WERI-Rb-1 (cell line): ENCODE results near the gene LDAH.

Experiments used
- DNase-seq: peaks from one replicate; pipeline ENCODE4 v3.0.0-alpha.2; 2020
- H3K27ac ChIP-seq: fragments of 250-450 bp; sonication (Bioruptor Pico); 2 replicates; pipeline ENCODE4 v1.5.1; 2020; ENCODE audit warnings: mild to moderate bottlenecking, moderate library complexity
- H3K27me3 ChIP-seq: fragments of 250-450 bp; sonication (Bioruptor Pico); 2 replicates; pipeline ENCODE4 v1.5.1; 2021; ENCODE audit warnings: mild to moderate bottlenecking, low read depth, moderate library complexity; ENCODE audit not compliant: insufficient read depth, severe bottlenecking
- H3K36me3 ChIP-seq: fragments of 250-450 bp; sonication (Bioruptor Pico); 2 replicates; pipeline ENCODE4 v1.5.1; 2020; ENCODE audit warnings: mild to moderate bottlenecking, moderate library complexity
- H3K4me3 ChIP-seq: 2 replicates; pipeline ENCODE4 v1.5.1; 2011; ENCODE audit warnings: low read depth, mild to moderate bottlenecking, control low read depth, low read length
- H3K9me3 ChIP-seq: fragments of 250-450 bp; sonication (Bioruptor Pico); 2 replicates; pipeline ENCODE4 v1.5.1; 2021; ENCODE audit warnings: mild to moderate bottlenecking, moderate library complexity; ENCODE audit not compliant: severe bottlenecking
- TF ChIP-seq, protein P1 (sequence below): IDR thresholded peaks from 2 replicates; pipeline ENCODE4 v1.5.1; 2011; ENCODE audit warnings: low read depth, mild to moderate bottlenecking, control low read depth, inconsistent platforms, low read length

The LDAH gene

DNA sequence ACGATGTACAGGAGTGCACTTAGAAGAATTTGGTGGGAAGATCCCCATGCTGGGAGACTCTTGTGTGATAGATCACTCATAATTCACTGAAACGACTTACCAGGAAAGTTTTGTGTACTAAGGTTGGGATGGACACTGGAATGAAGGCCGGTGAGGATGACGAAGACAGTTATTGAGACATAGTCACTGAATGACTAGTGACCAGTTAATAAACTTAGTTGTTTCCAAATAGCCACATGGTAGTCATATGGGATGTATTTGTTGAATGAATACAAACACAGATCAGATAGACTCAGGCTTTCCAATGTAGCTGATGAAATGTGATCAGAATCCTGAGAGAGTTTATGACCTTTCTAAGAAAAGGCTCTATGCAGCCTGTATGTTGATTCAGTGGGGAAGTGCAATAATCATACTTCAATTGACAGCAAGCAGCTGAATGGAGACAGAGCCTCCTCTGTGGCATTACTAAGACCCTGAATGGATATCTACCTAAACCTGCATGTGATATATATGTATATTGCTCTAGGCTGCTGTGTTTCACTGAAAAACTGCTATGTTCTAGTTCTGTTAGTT is 135.6 kb downstream of the LDAH start:
- no peak for DNase-seq
- H3K36me3 ChIP-seq, result peaks cover 5% of the 10 kb centered on the region; the same call in 1 of the 2 replicates
- TF ChIP-seq, protein P1, sequence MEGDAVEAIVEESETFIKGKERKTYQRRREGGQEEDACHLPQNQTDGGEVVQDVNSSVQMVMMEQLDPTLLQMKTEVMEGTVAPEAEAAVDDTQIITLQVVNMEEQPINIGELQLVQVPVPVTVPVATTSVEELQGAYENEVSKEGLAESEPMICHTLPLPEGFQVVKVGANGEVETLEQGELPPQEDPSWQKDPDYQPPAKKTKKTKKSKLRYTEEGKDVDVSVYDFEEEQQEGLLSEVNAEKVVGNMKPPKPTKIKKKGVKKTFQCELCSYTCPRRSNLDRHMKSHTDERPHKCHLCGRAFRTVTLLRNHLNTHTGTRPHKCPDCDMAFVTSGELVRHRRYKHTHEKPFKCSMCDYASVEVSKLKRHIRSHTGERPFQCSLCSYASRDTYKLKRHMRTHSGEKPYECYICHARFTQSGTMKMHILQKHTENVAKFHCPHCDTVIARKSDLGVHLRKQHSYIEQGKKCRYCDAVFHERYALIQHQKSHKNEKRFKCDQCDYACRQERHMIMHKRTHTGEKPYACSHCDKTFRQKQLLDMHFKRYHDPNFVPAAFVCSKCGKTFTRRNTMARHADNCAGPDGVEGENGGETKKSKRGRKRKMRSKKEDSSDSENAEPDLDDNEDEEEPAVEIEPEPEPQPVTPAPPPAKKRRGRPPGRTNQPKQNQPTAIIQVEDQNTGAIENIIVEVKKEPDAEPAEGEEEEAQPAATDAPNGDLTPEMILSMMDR, result no peak

DNA sequence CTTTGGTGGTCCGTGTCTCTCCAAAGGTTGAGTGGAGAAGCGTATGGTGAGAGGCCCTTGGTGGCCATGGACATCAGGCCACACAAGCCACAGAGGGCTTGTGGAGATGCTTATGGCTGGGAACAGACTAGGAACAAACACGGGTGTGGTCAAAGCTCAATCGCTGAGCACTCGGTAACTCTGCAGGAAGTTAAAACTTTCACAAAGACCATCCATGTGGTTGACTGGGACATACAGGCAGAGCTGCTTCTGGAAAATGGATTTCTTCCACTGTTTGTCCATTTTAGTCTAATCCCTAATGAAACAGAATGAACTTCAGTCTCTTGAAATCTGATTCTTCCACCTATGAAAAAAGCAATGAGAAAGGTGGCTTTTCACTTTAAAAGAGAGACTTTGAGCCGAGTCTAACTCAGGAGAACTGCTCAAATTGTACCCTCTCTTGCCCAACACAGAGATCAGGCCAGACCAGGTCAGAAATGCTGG is 138.3 kb downstream of the LDAH start:
- no peak for DNase-seq
- Histone ChIP-seq H3K9me3 (peaks cover 2% of the 10 kb centered on the region), H3K36me3 (peaks cover 5% of the 10 kb centered on the region; the same call in 1 of the 2 replicates), H3K27ac (no peak overlapping the region), H3K4me3 (no peak overlapping the region), H3K27me3 (no peaks in the 10 kb centered on the region)
- TF ChIP-seq, protein P1, result no peak

More for the DNA sequence above, 135.6 kb downstream of the LDAH start:
- Histone ChIP-seq H3K9me3 (peaks cover 2% of the 10 kb centered on the region), H3K27ac (no peak overlapping the region), H3K27me3 (no peaks in the 10 kb centered on the region), H3K4me3 (no peak overlapping the region)

DNA sequence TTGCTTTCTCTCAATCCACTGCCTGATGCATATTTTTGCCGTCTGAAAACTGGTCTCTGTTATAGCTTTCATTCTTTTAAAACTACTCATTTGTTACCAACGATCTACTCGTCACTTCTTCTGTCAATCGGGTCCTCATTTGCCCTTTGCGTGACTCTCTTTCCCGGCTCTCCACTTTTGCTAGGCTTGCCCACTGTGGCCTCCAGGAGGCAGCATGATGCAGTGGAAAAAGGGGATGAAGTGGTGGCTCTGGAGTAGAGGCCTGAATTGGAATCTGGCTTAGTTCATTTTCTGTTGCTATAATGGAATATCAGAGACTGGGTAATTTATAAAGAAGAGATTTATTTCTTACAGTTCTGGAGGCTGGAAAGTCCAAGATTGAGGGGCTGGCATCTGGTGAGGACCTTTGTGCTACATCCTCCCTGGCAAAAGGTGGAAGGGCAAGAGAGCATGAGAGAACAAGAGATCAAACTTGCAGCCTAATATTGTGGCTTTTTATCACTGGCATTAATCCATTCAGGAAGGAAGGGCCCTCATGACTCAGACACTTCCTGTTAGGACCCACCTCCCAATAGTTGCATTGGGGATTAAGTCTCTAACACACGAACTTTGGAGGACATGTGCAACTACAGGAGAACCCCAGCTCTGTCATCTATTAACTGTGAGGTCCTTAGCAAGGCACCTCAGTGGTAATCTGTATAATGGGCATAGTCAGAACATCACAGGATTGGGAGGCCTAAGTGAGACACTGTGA is 140.6 kb downstream of the LDAH start:
- peak; percentile 53 for DNase-seq
- Histone ChIP-seq H3K36me3 (peaks cover 5% of the 10 kb centered on the region; the same call in 1 of the 2 replicates), H3K9me3 (no peaks in the 10 kb centered on the region), H3K4me3 (no peak overlapping the region), H3K27ac (no peak overlapping the region), H3K27me3 (no peaks in the 10 kb centered on the region)
- TF ChIP-seq, protein P1, result peak; percentile 80

DNA sequence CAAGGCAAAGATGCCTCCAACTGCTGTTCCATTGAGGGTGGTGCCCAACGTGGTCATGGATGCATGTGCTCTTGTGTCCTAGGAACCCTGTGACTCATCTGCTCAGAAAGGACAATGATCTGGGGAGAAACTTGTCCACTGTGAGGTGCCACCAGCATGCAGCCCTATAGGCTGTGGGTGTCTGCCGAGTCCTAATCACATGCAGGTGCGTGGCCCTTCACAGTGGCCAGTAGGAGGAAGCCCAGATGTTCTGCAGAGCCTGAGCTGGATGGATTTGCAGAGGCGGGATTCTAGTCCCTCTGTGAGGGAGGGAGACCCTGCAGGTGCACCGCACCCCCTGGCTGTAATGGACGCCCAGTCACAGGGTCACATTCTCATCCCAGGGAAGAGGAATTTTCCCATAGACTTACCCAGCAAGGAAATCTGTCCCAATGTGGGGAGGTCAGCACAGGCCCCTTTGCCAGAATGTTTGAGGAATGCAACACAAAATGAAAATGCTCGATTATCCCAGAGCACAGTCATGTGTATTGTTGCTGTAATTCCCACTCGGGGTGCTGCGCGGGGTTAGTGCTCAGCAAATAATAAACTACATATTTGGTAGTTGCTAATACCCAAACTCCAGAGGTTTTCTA is 142.0 kb downstream of the LDAH start:
- no peak for DNase-seq
- TF ChIP-seq, protein P1, result no peak
- H3K9me3 ChIP-seq, result no peaks in the 10 kb centered on the region
- H3K36me3 ChIP-seq, result no peaks in the 10 kb centered on the region
- H3K27me3 ChIP-seq, result no peaks in the 10 kb centered on the region
- no peak overlapping the region for H3K4me3 ChIP-seq
- no peak overlapping the region for H3K27ac ChIP-seq

DNA sequence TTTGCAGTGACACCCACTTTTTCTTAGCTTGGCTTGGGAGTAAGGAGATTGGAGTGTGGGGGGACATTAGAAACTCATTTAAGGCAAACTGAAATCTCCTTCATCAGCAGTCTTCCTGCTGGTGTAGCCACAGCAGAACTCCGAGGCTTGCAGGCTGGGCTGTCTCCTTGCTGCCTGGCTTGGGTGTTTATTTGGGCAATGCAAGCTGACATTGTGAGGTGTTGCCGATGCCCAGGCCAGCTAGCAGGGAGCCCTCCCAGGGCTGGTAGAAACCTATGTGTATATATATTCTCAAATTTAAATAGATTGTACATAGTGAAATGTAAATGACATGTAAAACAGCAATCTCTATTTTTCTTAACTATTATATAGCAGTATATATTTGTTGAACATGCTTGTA is 144.1 kb downstream of the LDAH start:
- no peaks in the 10 kb centered on the region for H3K27me3 ChIP-seq
- no peak overlapping the region for H3K4me3 ChIP-seq
- H3K36me3 ChIP-seq, result no peaks in the 10 kb centered on the region
- no peaks in the 10 kb centered on the region for H3K9me3 ChIP-seq
- TF ChIP-seq, protein P1, result no peak
- no peak for DNase-seq
- H3K27ac ChIP-seq, result no peak overlapping the region
